ENCODE data around the gene TMEM178B.
"Not testable (repeated sequence)": the region's sequence is repeated elsewhere in the genome, so short reads cannot be mapped to it uniquely, and the experiment has no call there.

The TMEM178B gene
- 0.74 to 1.5 reads per million in 2 experiments for total RNA-seq

- DNase-seq (ENCODE audit: low read depth): no peak
Observed at GRCh38 chr7:141073641-141074161, at the start of gene TMEM178B. TMEM178B (plus strand) TSS chr7:141074064.

GRCh38 chr7:141024668-141025067, 49.2 kb upstream of the TMEM178B start:
- no peak for DNase-seq (ENCODE audit: low read depth)

- no peak for DNase-seq (ENCODE audit: low read depth)
Observed at GRCh38 chr7:141027043-141027442, 46.8 kb upstream of the TMEM178B start.

- no peak for DNase-seq (ENCODE audit: low read depth)
Observed at GRCh38 chr7:141028767-141029166, 45.1 kb upstream of the TMEM178B start.

- not testable (repeated sequence) for DNase-seq (ENCODE audit: low read depth)
Observed at GRCh38 chr7:141032539-141033323, 41.1 kb upstream of the TMEM178B start.

GRCh38 chr7:141038100-141038499, 35.8 kb upstream of the TMEM178B start:
- DNase-seq (ENCODE audit: low read depth): not testable (repeated sequence)

- no peak for DNase-seq (ENCODE audit: low read depth)
Observed at GRCh38 chr7:141039376-141039775, 34.5 kb upstream of the TMEM178B start.

- DNase-seq (ENCODE audit: low read depth): no peak
Observed at GRCh38 chr7:141042222-141043193, 31.4 kb upstream of the TMEM178B start.

- no peak for DNase-seq (ENCODE audit: low read depth)
Observed at GRCh38 chr7:141043616-141044015, 30.2 kb upstream of the TMEM178B start.

GRCh38 chr7:141045126-141045841, 28.6 kb upstream of the TMEM178B start:
- DNase-seq (ENCODE audit: low read depth): no peak

GRCh38 chr7:141045842-141046620, 27.8 kb upstream of the TMEM178B start:
- DNase-seq (ENCODE audit: low read depth): no peak

GRCh38 chr7:141053626-141054025, 20.2 kb upstream of the TMEM178B start:
- DNase-seq (ENCODE audit: low read depth): peak; percentile 38

- no peak for DNase-seq (ENCODE audit: low read depth)
Observed at GRCh38 chr7:141055146-141055545, 18.7 kb upstream of the TMEM178B start.

GRCh38 chr7:141057788-141058187, 16.1 kb upstream of the TMEM178B start:
- no peak for DNase-seq (ENCODE audit: low read depth)

- DNase-seq (ENCODE audit: low read depth): not testable (repeated sequence)
Observed at GRCh38 chr7:141067856-141068255, 6.0 kb upstream of the TMEM178B start.

- DNase-seq (ENCODE audit: low read depth): no peak
Observed at GRCh38 chr7:141071260-141071854, 2.5 kb upstream of the TMEM178B start.

- no peak for DNase-seq (ENCODE audit: low read depth)
Observed at GRCh38 chr7:141071855-141072547, 1.9 kb upstream of the TMEM178B start.

GRCh38 chr7:141072548-141073172, 1.2 kb upstream of the TMEM178B start:
- DNase-seq (ENCODE audit: low read depth): no peak

GRCh38 chr7:141073173-141073640, 657 bp upstream of the TMEM178B start:
- DNase-seq (ENCODE audit: low read depth): no peak
